ENCODE data around the gene TGFBR3L. TPM values are rescaled to one million over a fixed set of nuclear protein-coding genes. Genes with fewer than 3 reads are reported as not detected.
"Not testable (repeated sequence)": the region's sequence is repeated elsewhere in the genome, so short reads cannot be mapped to it uniquely, and the experiment has no call there.

Gene TGFBR3L
- total RNA-seq, 2 experiments from 2014 or later: 0.13 to 0.61 TPM

- H3K9me3 ChIP-seq (ENCODE audit: low read length): no peaks in the 10 kb centered on the region
- no peaks in the 10 kb centered on the region for H3K4me1 ChIP-seq (ENCODE audit: insufficient read depth, low read length, poor library complexity, severe bottlenecking)
- ChIA-PET POLR2A (no interaction called here), CTCF (ENCODE audit: unreplicated experiment) (no interaction called here)
- TF ChIP-seq CTCF (conservative IDR thresholded peaks at IDR 0.05; ENCODE audit: low read length): no peak
- TF ChIP-seq EZH2phosphoT487 (IDR thresholded peaks at IDR 0.05; ENCODE audit: borderline replicate concordance, low read depth, low read length): no peak
- no peak overlapping the region for H3K4me2 ChIP-seq (ENCODE audit: low read length)
- no peak overlapping the region for H2AFZ ChIP-seq (ENCODE audit: low read length)
- H4K20me1 ChIP-seq (ENCODE audit: insufficient read depth, low read length): no peaks in the 10 kb centered on the region
- no peaks in the 10 kb centered on the region for H3K9me2 ChIP-seq (ENCODE audit: insufficient read depth, low read length)
- no peak overlapping the region for H3K4me3 ChIP-seq (ENCODE audit: low read depth, low read length, poor library complexity, severe bottlenecking)
- intact Hi-C loops (cut with micrococcal nuclease; ENCODE audit: unreplicated experiment): no loop called here
- no peaks in the 10 kb centered on the region for H3K36me3 ChIP-seq (ENCODE audit: insufficient read depth, low read length)
- no peak for DNase-seq (ENCODE audit: low spot score)
- no peak overlapping the region for H3K27ac ChIP-seq (ENCODE audit: low read depth, low read length, poor library complexity, severe bottlenecking)
- H3K79me2 ChIP-seq (ENCODE audit: insufficient read depth, low read depth, low read length): no peaks in the 10 kb centered on the region
- BruUV-seq (replicated peaks): no TSS peak
Observed at GRCh38 chr19:7888826-7889217, 25.8 kb upstream of the TGFBR3L start.

- POLR2A ChIA-PET: interaction anchor here (0.6 kb wide), 1 partner anchor 549 kb away, joined by 3 read pairs; no protein-coding TSS in a partner anchor
- BruUV-seq (replicated peaks); DNase-seq (ENCODE audit: low spot score); H4K20me1 ChIP-seq (ENCODE audit: insufficient read depth, low read length); H3K4me2 ChIP-seq (ENCODE audit: low read length); H3K4me3 ChIP-seq (ENCODE audit: low read depth, low read length, poor library complexity, severe bottlenecking); H3K36me3 ChIP-seq (ENCODE audit: insufficient read depth, low read length); CTCF ChIA-PET (ENCODE audit: unreplicated experiment); H3K27ac ChIP-seq (ENCODE audit: low read depth, low read length, poor library complexity, severe bottlenecking); H3K4me1 ChIP-seq (ENCODE audit: insufficient read depth, low read length, poor library complexity, severe bottlenecking); H3K9me3 ChIP-seq (ENCODE audit: low read length); H3K79me2 ChIP-seq (ENCODE audit: insufficient read depth, low read depth, low read length); intact Hi-C loops (cut with micrococcal nuclease; ENCODE audit: unreplicated experiment); H2AFZ ChIP-seq (ENCODE audit: low read length); H3K9me2 ChIP-seq (ENCODE audit: insufficient read depth, low read length): not testable (repeated sequence)
Observed at GRCh38 chr19:7893362-7894101, 21.1 kb upstream of the TGFBR3L start.

GRCh38 chr19:7894612-7895309, 19.9 kb upstream of the TGFBR3L start:
- no peak for DNase-seq (ENCODE audit: low spot score)
- Histone ChIP-seq H3K4me1 (ENCODE audit: insufficient read depth, low read length, poor library complexity, severe bottlenecking) (no peaks in the 10 kb centered on the region), H2AFZ (ENCODE audit: low read length) (no peak overlapping the region), H3K4me3 (ENCODE audit: low read depth, low read length, poor library complexity, severe bottlenecking) (no peak overlapping the region), H3K4me2 (ENCODE audit: low read length) (no peak overlapping the region), H4K20me1 (ENCODE audit: insufficient read depth, low read length) (no peaks in the 10 kb centered on the region), H3K9me2 (ENCODE audit: insufficient read depth, low read length) (no peaks in the 10 kb centered on the region), H3K27ac (ENCODE audit: low read depth, low read length, poor library complexity, severe bottlenecking) (no peak overlapping the region), H3K36me3 (ENCODE audit: insufficient read depth, low read length) (no peaks in the 10 kb centered on the region), H3K9me3 (ENCODE audit: low read length) (no peaks in the 10 kb centered on the region), H3K79me2 (ENCODE audit: insufficient read depth, low read depth, low read length) (no peaks in the 10 kb centered on the region)
- intact Hi-C loops (cut with micrococcal nuclease; ENCODE audit: unreplicated experiment): no loop called here
- ChIA-PET POLR2A (no interaction called here), CTCF (ENCODE audit: unreplicated experiment) (interaction anchor here (0.5 kb wide), 1 partner anchor 25 kb away, joined by 3 read pairs; no protein-coding TSS in a partner anchor)
- no TSS peak for BruUV-seq (replicated peaks)
- TF ChIP-seq EZH2phosphoT487 (IDR thresholded peaks at IDR 0.05; ENCODE audit: borderline replicate concordance, low read depth, low read length): no peak
- no peak for TF ChIP-seq CTCF (conservative IDR thresholded peaks at IDR 0.05; ENCODE audit: low read length)

All from OCI-LY7 (cell line).